Pancreas (tissue), 10 donors: ENCODE results near the gene GDPGP1. TPM values are rescaled to one million over a fixed set of nuclear protein-coding genes. Genes with fewer than 3 reads are reported as not detected.

Experiments
- ATAC-seq, 4 donors: fragments of 200-7000 bp; cut with Tn5 transposase; one replicate each; pipeline versions ENCODE4 v1.8.0 to v1.9.1; 2020; ENCODE audit warnings: mild to moderate bottlenecking in 4 of 4, moderate library complexity in 4 of 4
- DNase-seq, 6 donors: peaks; one replicate each; pipeline ENCODE4 v3.0.0-alpha.2; 2020
- FAIRE-seq: peaks from 2 replicates; lab custom pipeline; 2012; peaks lifted over from hg19 to GRCh38; lab: Jason Lieb, UNC
- H3K27ac ChIP-seq, 4 donors: fragments of 200-600 bp; sonication (generic); 1 replicate in 3 of 4; 2 replicates in 1 of 4; pipeline versions ENCODE4 v1.5.0 to v1.8.0; 2020
- H3K27me3 ChIP-seq, 4 donors: fragments of 200-600 bp; one replicate each; pipeline ENCODE4 v1.8.0; 2021
- H3K36me3 ChIP-seq, 3 donors: fragments of 200-600 bp; sonication (generic) in 1 of 3; one replicate each; pipeline versions ENCODE4 v1.5.0 to v1.8.0; 2020 to 2021
- H3K4me1 ChIP-seq, 3 donors: fragments of 200-600 bp; one replicate each; pipeline ENCODE4 v1.8.0; 2021
- H3K4me3 ChIP-seq, 4 donors: fragments of 200-600 bp; sonication (generic) in 2 of 4; one replicate each; pipeline versions ENCODE4 v1.5.0 to v1.8.0; 2020 to 2021
- H3K9me3 ChIP-seq, 4 donors: fragments of 200-600 bp; one replicate each; pipeline ENCODE4 v1.8.0; 2021
- CTCF ChIP-seq, 4 donors: fragments of 200-600 bp; sonication (generic) in 3 of 4; IDR thresholded peaks; one replicate each; pipeline versions ENCODE4 v1.5.0 to v1.8.0; 2021; ENCODE audit warnings: antibody characterized with exemption in 4 of 4
- WGBS, 2 donors: extraction: QIAGEN DNeasy Blood & Tissue Kit; methylation state at CpG; one replicate each; pipeline ENCODE4 v1.1.7; 2013; 5-methylcytosine and 5-hydroxymethylcytosine counted together
- intact Hi-C, 3 donors: fragments of 100-400 bp; cut with DNase I; formaldehyde crosslinking; loops; one replicate each; pipeline versions ENCODE4 v1.11.1 to v1.14.2; 2022
- polyA plus RNA-seq, 2 donors: library from polyadenylated mRNA; stranded (reverse); fragments of 200-250 nt; gene quantifications; one replicate each; pipeline ENCODE4 v1.2.3, GENCODE V29; 2013
- total RNA-seq, 6 donors: library from RNA; stranded (reverse); fragmentation: NEBNext Ultra II Directional in 4 of 6; extraction: Animal tissue kit (Norgen Biotek cat#: 25700) in 4 of 6; gene quantifications; one replicate each; pipeline versions ENCODE4 v1.2.1 to v1.2.4, GENCODE V29; 2021 to 2023
- donor health status: healthy with polysubstance abuse.
- donor health status: DM: no; HTN: no; CAD: no; lungs with moderate emphysema.
- donor health status: DM: no; HTN: no; CAD: no.
- donor health status: control.
- donor health status: control.
- donor health status: Bipolar disorder and iron deficiency.
- donor health status: DM: yes; HTN: yes; CAD: no.
- donor health status: DM: no; HTN: no; CAD: no.
- donor health status: DM: no; HTN: no; CAD: no.
- donor health status: DM: yes; HTN: yes; CAD: no.

GDPGP1 gene
- total and polyA plus RNA-seq, 8 donors: 2.0 to 7.0 (median 3.4) TPM

- FAIRE-seq (no peak), ATAC-seq (no peak), DNase-seq (peak in 1 of 6 donors; percentile 6)
- no peak for TF ChIP-seq CTCF (IDR thresholded peaks at IDR 0.05)
- Histone ChIP-seq H3K27ac (no peak overlapping the region), H3K27me3 (no peaks in the 10 kb centered on the region), H3K4me1 (peaks cover 0 to 7% (median 3%) of the 10 kb centered on the region in 3 donors), H3K4me3 (no peak overlapping the region), H3K36me3 (no peaks in the 10 kb centered on the region), H3K9me3 (no peaks in the 10 kb centered on the region)
- intact Hi-C loops: no loop called here
- 72 to 83% methylated on average over 5 of the region's 5 CpGs for WGBS, 2 donors
Measured at GRCh38 chr15:90261811-90262210, 27.8 kb downstream of the GDPGP1 start.

GRCh38 chr15:90262426-90262825, 28.4 kb downstream of the GDPGP1 start:
- no peak for FAIRE-seq
- no peaks in the 10 kb centered on the region for H3K36me3 ChIP-seq
- no peaks in the 10 kb centered on the region for H3K9me3 ChIP-seq
- H3K4me1 ChIP-seq: peaks cover 3 to 13% (median 10%) of the 10 kb centered on the region in 3 donors
- no peak for ATAC-seq
- no peak overlapping the region for H3K4me3 ChIP-seq
- no peaks in the 10 kb centered on the region for H3K27me3 ChIP-seq
- no peak for TF ChIP-seq CTCF (IDR thresholded peaks at IDR 0.05)
- 71 to 77% methylated on average over 5 of the region's 5 CpGs for WGBS, 2 donors
- intact Hi-C loops: no loop called here
- no peak overlapping the region for H3K27ac ChIP-seq
- peak in 1 of 6 donors; percentile 7 for DNase-seq

GRCh38 chr15:90264671-90265070, 30.7 kb downstream of the GDPGP1 start:
- no peak for FAIRE-seq
- peak in 3 of 4 donors; percentile 1 to 15 (median 2) for ATAC-seq
- Histone ChIP-seq H3K9me3 (no peaks in the 10 kb centered on the region), H3K36me3 (no peaks in the 10 kb centered on the region), H3K4me1 (peaks cover 5 to 27% (median 17%) of the 10 kb centered on the region in 3 donors), H3K27ac (peak overlapping the region; percentile 88 to 94 (median 91)), H3K27me3 (no peaks in the 10 kb centered on the region), H3K4me3 (peak overlapping the region in 3 of 4 donors; percentile 73 to 90 (median 77))
- no peak for TF ChIP-seq CTCF (IDR thresholded peaks at IDR 0.05)
- DNase-seq: no peak
- intact Hi-C loops: no loop called here
- 15 to 16% methylated on average over 4 of the region's 4 CpGs for WGBS, 2 donors

- Histone ChIP-seq H3K4me3 (peak within 1 kb of the TSS; percentile 56 to 90 (median 75)), H3K4me1 (peaks cover 10 to 27% (median 17%) of the 10 kb centered on the region in 3 donors), H3K27me3 (no peaks in the 10 kb centered on the region), H3K36me3 (no peaks in the 10 kb centered on the region), H3K9me3 (no peaks in the 10 kb centered on the region), H3K27ac (peak within 1 kb of the TSS; percentile 88 to 94 (median 91))
- intact Hi-C loops: no loop called here
- WGBS, 2 donors: 0 to 1% methylated on average over 55 to 59 of the region's 59 CpGs
- FAIRE-seq: no peak
- DNase-seq: peak; percentile 79 to 94 (median 87)
- TF ChIP-seq CTCF (IDR thresholded peaks at IDR 0.05): no peak
- peak; percentile 93 to 98 (median 96) for ATAC-seq
Measured at GRCh38 chr15:90265271-90266060, 31.5 kb downstream of the GDPGP1 start, which contains the start of gene NGRN. Gene NGRN, plus strand, starts transcription at chr15:90265672. Its CDS starts 41 bp downstream, at chr15:90265713.
